ENCODE results near the gene PAQR8. TPM values are rescaled to one million over a fixed set of nuclear protein-coding genes. Genes with fewer than 3 reads are reported as not detected.
A peak's percentile ranks its signal among the peaks of the same experiment; 100 is the strongest.

Gene PAQR8
- total and polyA plus RNA-seq, 2 of the 13 experiments (the other 11 are each of a cell fraction or from before 2014, with no cell fraction given): 37.7 to 50.7 TPM

- TF ChIP-seq SCMH1 (CRISPR knock-in tag; IDR thresholded peaks at IDR 0.05; ENCODE audit: borderline replicate concordance) (no peak), ZNF232 (CRISPR knock-in tag; IDR thresholded peaks at IDR 0.05; ENCODE audit: borderline replicate concordance) (no peak; the same call in 1 of the 2 replicates), ZNF441 (CRISPR knock-in tag; IDR thresholded peaks at IDR 0.05; ENCODE audit: borderline replicate concordance) (no peak), EP300 (IDR thresholded peaks at IDR 0.05; ENCODE audit: low read depth in 2 of 2, low read length in 2 of 2) (peak in 1 of 2 experiments; percentile 68; a peak in 2 of 4 replicates), EP300 (CRISPR knock-in tag; IDR thresholded peaks at IDR 0.05; ENCODE audit: borderline replicate concordance) (no peak; the same call in 1 of the 2 replicates), SMAD9 (CRISPR knock-in tag; IDR thresholded peaks at IDR 0.05) (no peak), ZNF335 (CRISPR knock-in tag; IDR thresholded peaks at IDR 0.05) (no peak), SATB2 (CRISPR knock-in tag; IDR thresholded peaks at IDR 0.05) (no peak), KDM3A (CRISPR knock-in tag; IDR thresholded peaks at IDR 0.05; ENCODE audit: low read depth) (0 out of 2 replicates have a peak, but pooled peaks have one; percentile 57), MEIS1 (CRISPR knock-in tag; IDR thresholded peaks at IDR 0.05; ENCODE audit: borderline replicate concordance) (peak; percentile 66; the same call in 1 of the 2 replicates), ZBED4 (CRISPR knock-in tag; IDR thresholded peaks at IDR 0.05; ENCODE audit: borderline replicate concordance) (peak; percentile 52; the same call in 1 of the 2 replicates), ZNF337 (CRISPR knock-in tag; IDR thresholded peaks at IDR 0.05; ENCODE audit: borderline replicate concordance, low read depth) (peak; percentile 68; the same call in 1 of the 2 replicates), HNF1A (IDR thresholded peaks at IDR 0.05; ENCODE audit: low read depth) (peak; percentile 92), HNF1A (CRISPR knock-in tag; IDR thresholded peaks at IDR 0.05; ENCODE audit: borderline replicate concordance) (peak; percentile 89; the same call in 1 of the 2 replicates), ZSCAN21 (CRISPR knock-in tag; IDR thresholded peaks at IDR 0.05; ENCODE audit: borderline replicate concordance) (no peak; the same call in 1 of the 2 replicates), XRCC5 (optimal IDR thresholded peaks at IDR 0.05; ENCODE audit: low read length) (peak; percentile 49), MBD4 (IDR thresholded peaks at IDR 0.05; ENCODE audit: borderline replicate concordance, low read length) (0 out of 2 replicates have a peak, but pooled peaks have one; percentile 11)
- TF ChIP-seq, protein P1, sequence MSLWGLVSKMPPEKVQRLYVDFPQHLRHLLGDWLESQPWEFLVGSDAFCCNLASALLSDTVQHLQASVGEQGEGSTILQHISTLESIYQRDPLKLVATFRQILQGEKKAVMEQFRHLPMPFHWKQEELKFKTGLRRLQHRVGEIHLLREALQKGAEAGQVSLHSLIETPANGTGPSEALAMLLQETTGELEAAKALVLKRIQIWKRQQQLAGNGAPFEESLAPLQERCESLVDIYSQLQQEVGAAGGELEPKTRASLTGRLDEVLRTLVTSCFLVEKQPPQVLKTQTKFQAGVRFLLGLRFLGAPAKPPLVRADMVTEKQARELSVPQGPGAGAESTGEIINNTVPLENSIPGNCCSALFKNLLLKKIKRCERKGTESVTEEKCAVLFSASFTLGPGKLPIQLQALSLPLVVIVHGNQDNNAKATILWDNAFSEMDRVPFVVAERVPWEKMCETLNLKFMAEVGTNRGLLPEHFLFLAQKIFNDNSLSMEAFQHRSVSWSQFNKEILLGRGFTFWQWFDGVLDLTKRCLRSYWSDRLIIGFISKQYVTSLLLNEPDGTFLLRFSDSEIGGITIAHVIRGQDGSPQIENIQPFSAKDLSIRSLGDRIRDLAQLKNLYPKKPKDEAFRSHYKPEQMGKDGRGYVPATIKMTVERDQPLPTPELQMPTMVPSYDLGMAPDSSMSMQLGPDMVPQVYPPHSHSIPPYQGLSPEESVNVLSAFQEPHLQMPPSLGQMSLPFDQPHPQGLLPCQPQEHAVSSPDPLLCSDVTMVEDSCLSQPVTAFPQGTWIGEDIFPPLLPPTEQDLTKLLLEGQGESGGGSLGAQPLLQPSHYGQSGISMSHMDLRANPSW (CRISPR knock-in tag; IDR thresholded peaks at IDR 0.05; ENCODE audit: borderline replicate concordance): 0 out of 2 replicates have a peak, but pooled peaks have one; percentile 68
Observed at GRCh38 chr6:52389626-52390360, 27.8 kb downstream of the PAQR8 start (continued).
